Measurements from ENCODE around the gene SPPL2B. TPM values are rescaled to one million over a fixed set of nuclear protein-coding genes. Genes with fewer than 3 reads are reported as not detected.

Gene SPPL2B
- total RNA-seq, 6 experiments from 2014 or later, result 11.8 to 39.8 (median 26.5) TPM

- DNase-seq, result no peak
- Histone ChIP-seq H3K9me3 (no peaks in the 10 kb centered on the region), H3K27ac (peak overlapping the region in 1 of 3 donors; percentile 63), H3K4me1 (no peaks in the 10 kb centered on the region), H3K4me3 (peak overlapping the region in 1 of 3 donors; percentile 37), H3K27me3 (no peaks in the 10 kb centered on the region), H3K36me3 (no peaks in the 10 kb centered on the region)
- no peak for TF ChIP-seq CTCF (IDR thresholded peaks at IDR 0.05)
- no peak for TF ChIP-seq POLR2A (IDR thresholded peaks at IDR 0.05)
- WGBS (ENCODE audit: insufficient coverage, low coverage, low lambda C conversion rate, missing lambda C conversion rate), result 43% methylated on average over 5 of the region's 11 CpGs
- intact Hi-C loops (cut with DNase I), result no loop called here
- no peak for ATAC-seq
These were observed 45.6 kb upstream of the SPPL2B start for GRCh38 chr19:2282862-2283237.

- no peak overlapping the region for H3K27ac ChIP-seq
- intact Hi-C loops (cut with DNase I), result no loop called here
- ATAC-seq (no peak), DNase-seq (no peak)
- no peak overlapping the region for H3K4me3 ChIP-seq
- TF ChIP-seq POLR2A (IDR thresholded peaks at IDR 0.05), result no peak
- TF ChIP-seq CTCF (IDR thresholded peaks at IDR 0.05), result no peak
- H3K36me3 ChIP-seq, result no peaks in the 10 kb centered on the region
- 88% methylated on average over 6 of the region's 8 CpGs for WGBS (ENCODE audit: insufficient coverage, low coverage, low lambda C conversion rate, missing lambda C conversion rate)
- H3K4me1 ChIP-seq, result no peaks in the 10 kb centered on the region
- H3K27me3 ChIP-seq, result no peaks in the 10 kb centered on the region
- H3K9me3 ChIP-seq, result no peaks in the 10 kb centered on the region
These were observed 44.5 kb upstream of the SPPL2B start for GRCh38 chr19:2283835-2284507.

GRCh38 chr19:2286402-2287140 is 41.9 kb upstream of the SPPL2B start:
- Histone ChIP-seq H3K36me3 (no peaks in the 10 kb centered on the region), H3K4me3 (no peak overlapping the region), H3K4me1 (peaks cover 0 to 18% (median 0%) of the 10 kb centered on the region in 4 donors), H3K27ac (no peak overlapping the region), H3K9me3 (no peaks in the 10 kb centered on the region), H3K27me3 (peaks cover 0 to 16% of the 10 kb centered on the region in 2 donors)
- intact Hi-C loops (cut with DNase I), result no loop called here
- 83% methylated on average over 7 of the region's 20 CpGs for WGBS (ENCODE audit: insufficient coverage, low coverage, low lambda C conversion rate, missing lambda C conversion rate)
- TF ChIP-seq CTCF (IDR thresholded peaks at IDR 0.05), result no peak
- no peak for TF ChIP-seq POLR2A (IDR thresholded peaks at IDR 0.05)
- ATAC-seq, result no peak
- no peak for DNase-seq

GRCh38 chr19:2287585-2288337 is 40.7 kb upstream of the SPPL2B start:
- peak in 3 of 4 donors; percentile 11 to 20 (median 16) for ATAC-seq
- TF ChIP-seq CTCF (IDR thresholded peaks at IDR 0.05) (no peak), POLR2A (IDR thresholded peaks at IDR 0.05) (no peak)
- intact Hi-C loops (cut with DNase I), result no loop called here
- Histone ChIP-seq H3K4me3 (no peak overlapping the region), H3K27ac (no peak overlapping the region), H3K4me1 (peaks cover 0 to 18% (median 0%) of the 10 kb centered on the region in 4 donors), H3K9me3 (no peaks in the 10 kb centered on the region), H3K27me3 (peaks cover 0 to 21% of the 10 kb centered on the region in 2 donors), H3K36me3 (no peaks in the 10 kb centered on the region)
- DNase-seq, result no peak
- WGBS (ENCODE audit: insufficient coverage, low coverage, low lambda C conversion rate, missing lambda C conversion rate), result 58% methylated on average over 3 of the region's 13 CpGs

Data from right lobe of liver (tissue), 6 donors.